Measurements from ENCODE around the gene ACOX1.

GRCh38 chr17:75892556-75893224 is 86.3 kb downstream of the ACOX1 start:
- TF ChIP-seq EZH2 (IDR thresholded peaks at IDR 0.05), result no peak
- TF ChIP-seq CTCF (IDR thresholded peaks at IDR 0.05), result no peak
